GM12892 (cell line): ENCODE data around the gene SCIMP.

Source experiments
- POLR2A ChIP-seq: IDR thresholded peaks from 2 replicates; pipeline ENCODE4 v1.6.1; 2011; ENCODE audit warnings: low read depth, low read length, control low read depth
- POLR2AphosphoS5 ChIP-seq: IDR thresholded peaks from 2 replicates; pipeline ENCODE4 v1.6.1; 2011; ENCODE audit warnings: low read depth, low read length, control low read depth
- TAF1 ChIP-seq: IDR thresholded peaks from 2 replicates; pipeline ENCODE4 v1.6.1; 2011; ENCODE audit warnings: low read depth, mild to moderate bottlenecking, control low read depth, low read length, borderline replicate concordance

DNA sequence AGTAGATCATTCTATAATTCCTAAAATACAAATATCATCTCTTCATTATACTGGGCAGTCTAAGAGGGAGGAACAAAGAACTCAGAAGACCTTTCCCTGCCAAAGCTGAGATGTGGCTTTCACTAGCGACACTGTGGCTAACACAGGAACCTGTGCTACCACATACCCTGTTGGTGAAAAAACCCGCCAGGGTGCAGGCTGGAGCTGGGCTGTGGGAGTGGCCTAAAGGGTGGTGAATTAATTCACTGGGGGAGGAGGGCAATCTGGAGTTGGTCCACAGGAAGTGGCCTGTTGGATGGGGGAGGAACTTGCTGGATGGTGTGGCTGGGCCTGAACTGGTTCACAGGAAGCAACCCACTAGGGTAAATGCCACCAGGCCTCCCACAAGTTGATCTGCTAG lies 50.4 kb downstream of the SCIMP start:
- TF ChIP-seq POLR2A (no peak), POLR2AphosphoS5 (no peak), TAF1 (no peak)
